Uterus (tissue), 4 donors: Measurements from ENCODE around the gene CKB. TPM values are rescaled to one million over a fixed set of nuclear protein-coding genes. Genes with fewer than 3 reads are reported as not detected.

Experiments
- DNase-seq, 2 donors: peaks; one replicate each; pipeline ENCODE4 v3.0.0-alpha.2; 2019 to 2020
- H3K27ac ChIP-seq, 2 donors: fragments of 200-600 bp; sonication (generic); 1 replicate in 1 of 2; 2 replicates in 1 of 2; pipeline ENCODE4 v1.5.1; 2016 to 2018
- H3K27me3 ChIP-seq, 2 donors: fragments of 200-600 bp; sonication (generic); one replicate each; pipeline ENCODE4 v1.5.1; 2018 to 2019; ENCODE audit warnings: control low read depth in 1 of 2
- H3K36me3 ChIP-seq, 2 donors: fragments of 200-600 bp; sonication (generic); one replicate each; pipeline ENCODE4 v1.5.1; 2019; ENCODE audit warnings: control low read depth in 1 of 2
- H3K4me1 ChIP-seq, 2 donors: fragments of 200-600 bp; sonication (generic); one replicate each; pipeline ENCODE4 v1.5.1; 2018 to 2019; ENCODE audit warnings: control low read depth in 1 of 2
- H3K4me3 ChIP-seq, 2 donors: fragments of 200-600 bp; sonication (generic); 1 replicate in 1 of 2; 2 replicates in 1 of 2; pipeline ENCODE4 v1.5.1; 2018 to 2019; ENCODE audit warnings: mild to moderate bottlenecking in 1 of 2
- H3K9me3 ChIP-seq, 2 donors: fragments of 200-600 bp; sonication (generic); one replicate each; pipeline ENCODE4 v1.5.1; 2019; ENCODE audit warnings: control low read depth in 1 of 2
- POLR2A ChIP-seq, 2 donors: fragments of 450-650 bp; IDR thresholded peaks; one replicate each; pipeline ENCODE4 v1.6.1; 2016; ENCODE audit warnings: antibody characterized with exemption in 2 of 2, mild to moderate bottlenecking in 1 of 2, moderate library complexity in 1 of 2
- intact Hi-C: fragments of 100-400 bp; cut with DNase I; formaldehyde crosslinking; loops from one replicate; pipeline ENCODE4 v1.15.1; 2023; ENCODE audit warnings: low total_unique reads
- total RNA-seq, 4 donors: library from RNA; depleted of rRNA in 3 of 4; stranded (reverse); fragments of >200 nt in 3 of 4; gene quantifications; one replicate each; pipeline versions ENCODE4 v1.1.0 to v1.2.4, GENCODE V29; 2014 to 2023
- TF ChIP-seq, protein P1 (sequence below), 4 experiments: fragments of 200-600 bp in 2 of 4; fragments of 450-650 bp in 2 of 4; sonication (generic) in 2 of 4; IDR thresholded peaks; one replicate each; pipeline ENCODE4 v1.5.1; 2016 to 2019; ENCODE audit warnings: antibody characterized with exemption in 4 of 4, mild to moderate bottlenecking in 2 of 4, moderate library complexity in 1 of 4
- donor health status: DM: yes; HTN: yes; CAD: no.

The CKB gene
- total RNA-seq, 4 donors from 2014 or later: 96.2 to 291 (median 218) TPM

- no peaks in the 10 kb centered on the region for H3K36me3 ChIP-seq
- no peak overlapping the region for H3K4me3 ChIP-seq
- peak; percentile 81 to 82 for DNase-seq
- H3K27me3 ChIP-seq: no peaks in the 10 kb centered on the region
- TF ChIP-seq POLR2A (IDR thresholded peaks at IDR 0.05): peak in 1 of 2 donors; percentile 7
- TF ChIP-seq, protein P1, sequence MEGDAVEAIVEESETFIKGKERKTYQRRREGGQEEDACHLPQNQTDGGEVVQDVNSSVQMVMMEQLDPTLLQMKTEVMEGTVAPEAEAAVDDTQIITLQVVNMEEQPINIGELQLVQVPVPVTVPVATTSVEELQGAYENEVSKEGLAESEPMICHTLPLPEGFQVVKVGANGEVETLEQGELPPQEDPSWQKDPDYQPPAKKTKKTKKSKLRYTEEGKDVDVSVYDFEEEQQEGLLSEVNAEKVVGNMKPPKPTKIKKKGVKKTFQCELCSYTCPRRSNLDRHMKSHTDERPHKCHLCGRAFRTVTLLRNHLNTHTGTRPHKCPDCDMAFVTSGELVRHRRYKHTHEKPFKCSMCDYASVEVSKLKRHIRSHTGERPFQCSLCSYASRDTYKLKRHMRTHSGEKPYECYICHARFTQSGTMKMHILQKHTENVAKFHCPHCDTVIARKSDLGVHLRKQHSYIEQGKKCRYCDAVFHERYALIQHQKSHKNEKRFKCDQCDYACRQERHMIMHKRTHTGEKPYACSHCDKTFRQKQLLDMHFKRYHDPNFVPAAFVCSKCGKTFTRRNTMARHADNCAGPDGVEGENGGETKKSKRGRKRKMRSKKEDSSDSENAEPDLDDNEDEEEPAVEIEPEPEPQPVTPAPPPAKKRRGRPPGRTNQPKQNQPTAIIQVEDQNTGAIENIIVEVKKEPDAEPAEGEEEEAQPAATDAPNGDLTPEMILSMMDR (IDR thresholded peaks at IDR 0.05): peak in 1 of 4 experiments; percentile 31
- intact Hi-C loops: no loop called here
- peaks cover 0 to 34% of the 10 kb centered on the region in 2 donors for H3K4me1 ChIP-seq
- H3K9me3 ChIP-seq: no peaks in the 10 kb centered on the region
- H3K27ac ChIP-seq: peak overlapping the region; percentile 89 to 90
Measured at GRCh38 chr14:103533137-103533998, 10.7 kb upstream of the CKB start.

DNA sequence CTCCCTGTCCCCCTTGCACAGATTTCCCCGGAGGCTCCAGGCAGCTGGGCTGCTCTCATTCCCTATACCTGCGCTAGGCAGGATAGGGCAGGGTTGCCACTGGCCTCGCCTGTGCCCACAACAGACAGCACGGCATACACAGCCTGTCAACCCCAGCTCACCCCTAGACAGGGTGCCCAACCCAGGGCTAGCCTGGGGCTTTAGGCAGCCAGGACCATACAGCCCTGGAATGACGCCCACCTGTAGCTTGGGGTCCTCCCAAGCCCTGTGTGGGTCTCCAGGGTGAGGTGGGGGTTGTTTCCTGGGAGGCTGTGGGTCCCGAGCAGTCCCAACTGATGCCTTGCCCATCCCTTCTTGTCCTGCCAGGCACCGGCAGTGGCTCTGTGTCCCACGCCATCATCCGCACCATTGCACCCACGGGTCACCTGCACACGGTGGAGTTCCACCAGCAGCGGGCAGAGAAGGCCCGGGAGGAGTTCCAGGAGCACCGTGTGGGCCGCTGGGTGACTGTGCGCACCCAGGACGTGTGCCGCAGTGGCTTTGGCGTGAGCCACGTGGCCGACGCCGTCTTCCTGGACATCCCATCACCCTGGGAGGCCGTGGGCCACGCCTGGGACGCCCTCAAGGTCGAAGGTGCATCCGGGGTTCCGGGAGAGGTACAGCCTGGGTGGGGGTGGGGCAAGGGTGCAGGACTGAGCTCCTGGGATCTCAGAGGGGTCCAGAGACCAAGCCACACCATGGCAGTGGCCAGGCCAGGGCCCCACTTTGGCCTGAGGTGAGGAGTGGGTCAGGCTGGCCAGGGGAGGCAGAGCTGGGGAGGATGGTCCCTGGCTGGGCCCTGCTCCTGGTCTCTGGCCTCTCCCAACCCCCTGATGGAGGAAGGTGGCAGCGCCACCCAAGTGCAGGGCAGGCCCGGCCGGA is 9.8 kb upstream of the CKB start:
- no peaks in the 10 kb centered on the region for H3K36me3 ChIP-seq
- H3K27me3 ChIP-seq: no peaks in the 10 kb centered on the region
- H3K4me3 ChIP-seq: no peak overlapping the region
- H3K9me3 ChIP-seq: no peaks in the 10 kb centered on the region
- peak in 1 of 2 donors; percentile 22 for DNase-seq
- peak overlapping the region; percentile 89 to 90 for H3K27ac ChIP-seq
- intact Hi-C loops: no loop called here
- peaks cover 0 to 41% of the 10 kb centered on the region in 2 donors for H3K4me1 ChIP-seq
- TF ChIP-seq, protein P1 (IDR thresholded peaks at IDR 0.05): no peak
- no peak for TF ChIP-seq POLR2A (IDR thresholded peaks at IDR 0.05)

DNA sequence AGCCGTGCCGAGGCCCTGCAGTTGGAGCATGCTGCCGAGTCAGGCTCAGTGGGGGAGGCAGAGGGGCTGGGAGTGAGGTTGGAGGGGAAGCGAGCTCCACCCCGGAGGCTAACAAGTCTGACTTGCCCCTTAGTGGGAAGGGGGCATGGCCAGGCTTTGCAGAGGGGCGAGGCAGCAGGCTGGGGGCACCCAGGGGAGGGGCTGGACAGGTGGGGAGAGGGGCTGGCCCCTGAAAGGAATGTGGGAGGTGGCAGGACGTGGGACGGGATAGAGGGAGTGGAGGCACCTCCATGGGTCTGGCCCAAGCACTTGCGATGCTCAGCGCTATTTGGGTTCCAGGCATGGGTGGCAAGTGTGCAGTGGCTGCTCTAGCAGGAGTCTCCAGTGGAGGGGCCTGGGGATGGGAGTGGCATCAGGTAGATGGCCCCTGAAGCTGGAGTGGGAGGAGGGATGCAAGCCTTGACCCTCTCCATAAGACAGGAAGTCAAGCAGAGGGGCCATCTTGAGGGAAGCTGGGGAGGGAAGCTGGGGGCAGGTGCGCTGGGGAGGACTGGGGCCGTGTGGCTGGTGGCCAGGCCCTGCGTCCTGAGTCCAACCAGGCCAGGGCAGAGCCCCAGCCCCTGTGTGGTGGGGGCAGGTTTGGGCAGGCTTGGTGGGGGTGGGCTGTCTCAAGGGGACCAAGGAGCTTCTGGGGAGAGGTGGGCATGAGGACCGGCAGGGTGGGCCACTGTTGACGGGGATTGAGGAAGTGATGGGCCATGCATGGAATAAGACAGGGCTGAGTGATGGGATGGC is 9.0 kb upstream of the CKB start:
- no peak for DNase-seq
- intact Hi-C loops: no loop called here
- Histone ChIP-seq H3K9me3 (no peaks in the 10 kb centered on the region), H3K27ac (peak overlapping the region in 1 of 2 donors; percentile 89), H3K27me3 (no peaks in the 10 kb centered on the region), H3K4me1 (peaks cover 0 to 41% of the 10 kb centered on the region in 2 donors), H3K36me3 (no peaks in the 10 kb centered on the region), H3K4me3 (no peak overlapping the region)
- TF ChIP-seq, protein P1 (IDR thresholded peaks at IDR 0.05): no peak
- TF ChIP-seq POLR2A (IDR thresholded peaks at IDR 0.05): no peak

- intact Hi-C loops: no loop called here
- peak in 1 of 2 donors; percentile 19 for DNase-seq
- Histone ChIP-seq H3K36me3 (no peaks in the 10 kb centered on the region), H3K27ac (no peak overlapping the region), H3K4me1 (peaks cover 0 to 41% of the 10 kb centered on the region in 2 donors), H3K27me3 (no peaks in the 10 kb centered on the region), H3K4me3 (no peak overlapping the region), H3K9me3 (no peaks in the 10 kb centered on the region)
- no peak for TF ChIP-seq POLR2A (IDR thresholded peaks at IDR 0.05)
- TF ChIP-seq, protein P1 (IDR thresholded peaks at IDR 0.05): no peak
Measured at GRCh38 chr14:103530831-103531230, 8.2 kb upstream of the CKB start.
